ENCODE measurements around the gene TNIP2.

The TNIP2 gene

DNA sequence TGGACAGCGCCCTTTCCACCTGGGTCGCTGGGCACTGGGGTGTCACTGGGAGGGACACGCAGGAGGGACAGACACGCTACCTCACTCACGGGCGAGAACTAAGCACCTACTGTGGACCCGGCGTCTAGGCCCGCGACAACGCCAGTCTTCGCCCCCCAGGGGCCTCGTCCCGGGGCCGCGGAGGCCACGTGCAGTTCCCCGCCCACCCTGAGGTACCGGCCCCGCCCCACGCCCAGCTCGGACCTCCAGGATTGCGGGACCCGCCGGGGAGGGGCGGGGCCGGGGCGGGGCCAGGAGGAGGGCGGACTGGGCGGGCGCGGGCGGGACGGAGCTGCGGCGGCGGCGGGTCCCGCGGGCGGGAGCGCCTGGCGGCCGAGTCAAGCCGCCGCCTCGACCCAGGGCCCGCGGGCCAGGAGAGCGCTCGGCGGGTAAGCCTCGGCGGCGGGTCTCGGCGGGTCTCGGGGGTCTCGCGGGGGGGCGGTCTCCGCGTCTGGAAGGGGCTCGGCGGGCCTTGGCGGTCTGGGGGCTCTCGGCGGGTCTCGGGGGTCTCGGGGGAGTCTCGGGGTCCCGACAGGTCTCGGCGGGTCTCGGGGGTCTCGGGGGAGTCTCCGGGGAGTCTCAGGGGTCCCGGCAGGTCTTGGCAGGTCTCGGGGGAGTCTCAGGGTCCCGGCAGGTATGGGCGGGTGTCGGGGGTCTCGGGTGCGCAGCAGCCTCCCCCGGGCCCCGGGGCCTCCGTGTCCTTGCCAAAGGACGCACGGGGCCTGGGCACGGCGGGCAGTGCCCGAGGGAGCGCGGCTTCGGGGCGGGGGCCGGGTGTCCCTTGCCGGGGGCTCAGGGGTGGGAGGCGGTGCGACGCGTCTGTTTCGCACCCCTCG, 36.8 kb upstream of the TNIP2 start, which contains the start of gene SH3BP2:
SH3BP2 (plus strand) TSS at position 375 of the 875 bp plus-strand sequence. CDS start 27,533 bp downstream, outside the sequence.
- peaks cover 29% of the 10 kb centered on the region for H3K27me3 ChIP-seq (ENCODE audit: insufficient read depth, insufficient read length)
- DNase-seq (ENCODE audit: low read depth, low spot score) = peak; percentile 59
- H3K9ac ChIP-seq (ENCODE audit: insufficient read length, low read depth) = peak within 1 kb of the TSS; percentile 52
- H3K36me3 ChIP-seq (ENCODE audit: insufficient read depth, insufficient read length, low read length) = no peaks in the 10 kb centered on the region
- TF ChIP-seq ZNF274 (IDR thresholded peaks at IDR 0.05; ENCODE audit: low read depth, low read length) (no peak), SUZ12 (IDR thresholded peaks at IDR 0.05; ENCODE audit: extremely low read depth, insufficient read depth, insufficient read length) (no peak), YY1 (IDR thresholded peaks at IDR 0.05; ENCODE audit: insufficient read depth, insufficient read length) (no peak)
- H3K4me3 ChIP-seq (ENCODE audit: insufficient read length, low read depth) = peak within 1 kb of the TSS; percentile 24
- peaks cover 41% of the 10 kb centered on the region for H3K4me1 ChIP-seq (ENCODE audit: insufficient read depth, insufficient read length)
- H3K9me3 ChIP-seq (ENCODE audit: insufficient read depth, low read length) = no peaks in the 10 kb centered on the region

DNA sequence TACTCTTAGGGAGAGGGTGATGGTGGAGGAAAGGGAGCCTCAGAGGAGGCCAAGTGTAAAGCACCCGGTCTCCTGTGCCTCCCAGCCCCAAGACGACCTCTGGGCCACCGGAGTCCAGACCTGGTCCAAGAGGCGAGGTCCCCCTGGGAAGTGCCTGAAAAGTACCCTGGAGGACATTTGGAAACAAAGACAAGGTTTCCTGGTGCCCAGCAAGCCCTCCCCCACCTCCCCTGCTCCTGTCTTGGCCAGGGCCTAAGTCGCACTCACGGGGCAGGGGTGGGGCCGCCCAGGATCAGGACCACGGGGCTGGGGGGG, 36.2 kb upstream of the TNIP2 start:
- no peak overlapping the region for H3K9ac ChIP-seq (ENCODE audit: insufficient read length, low read depth)
- TF ChIP-seq SUZ12 (IDR thresholded peaks at IDR 0.05; ENCODE audit: extremely low read depth, insufficient read depth, insufficient read length) = no peak
- TF ChIP-seq ZNF274 (IDR thresholded peaks at IDR 0.05; ENCODE audit: low read depth, low read length) = no peak
- no peak for DNase-seq (ENCODE audit: low read depth, low spot score)
- H3K4me3 ChIP-seq (ENCODE audit: insufficient read length, low read depth) = no peak overlapping the region
- peaks cover 45% of the 10 kb centered on the region for H3K4me1 ChIP-seq (ENCODE audit: insufficient read depth, insufficient read length)
- H3K9me3 ChIP-seq (ENCODE audit: insufficient read depth, low read length) = no peaks in the 10 kb centered on the region
- H3K36me3 ChIP-seq (ENCODE audit: insufficient read depth, insufficient read length, low read length) = no peaks in the 10 kb centered on the region
- H3K27me3 ChIP-seq (ENCODE audit: insufficient read depth, insufficient read length) = peaks cover 29% of the 10 kb centered on the region

DNA sequence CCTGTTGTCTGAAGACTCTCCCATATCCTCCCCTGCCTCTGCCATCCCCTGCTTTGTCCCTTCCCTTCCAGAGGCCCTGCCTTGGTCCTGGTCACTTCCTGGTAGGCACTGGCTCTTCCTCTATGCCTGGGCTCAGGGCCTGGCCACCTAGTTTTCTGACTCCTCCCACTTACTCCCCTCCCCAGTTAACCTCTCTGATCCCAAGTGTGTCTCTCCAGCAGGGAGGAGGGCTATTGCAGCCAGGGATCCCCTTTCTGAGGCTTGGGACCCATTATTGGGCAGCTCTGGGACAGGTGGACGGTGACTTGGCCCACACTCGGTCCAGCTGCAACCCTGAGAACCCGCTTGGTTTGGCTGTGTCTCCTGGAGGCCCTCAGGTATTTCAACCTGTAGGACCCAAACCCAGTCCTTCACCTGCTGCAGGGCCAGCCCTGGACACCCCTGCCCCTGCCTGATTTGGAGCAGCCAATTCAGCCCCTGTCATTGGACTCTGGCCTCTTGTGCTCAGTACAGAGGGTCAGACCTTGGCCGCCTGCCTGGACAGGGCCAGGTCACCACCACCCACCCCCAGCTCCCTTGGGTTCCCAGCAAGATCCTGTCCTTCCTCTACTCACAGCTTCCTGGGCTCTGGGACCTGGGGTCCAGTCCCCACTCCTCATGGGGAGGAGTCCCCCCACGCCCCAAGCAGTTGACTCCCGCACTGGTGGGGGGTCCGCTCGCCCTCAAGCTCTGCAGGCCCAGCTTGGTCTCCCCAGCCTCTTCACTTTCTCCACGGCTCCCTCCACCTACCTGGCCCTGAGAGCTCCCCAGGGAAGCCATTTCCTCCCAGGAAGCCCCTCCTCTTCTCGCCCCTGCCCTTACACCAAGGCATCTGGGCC, 35.6 kb upstream of the TNIP2 start:
- Histone ChIP-seq H3K4me3 (ENCODE audit: insufficient read length, low read depth) (no peak overlapping the region), H3K9me3 (ENCODE audit: insufficient read depth, low read length) (no peaks in the 10 kb centered on the region), H3K4me1 (ENCODE audit: insufficient read depth, insufficient read length) (peaks cover 48% of the 10 kb centered on the region), H3K27me3 (ENCODE audit: insufficient read depth, insufficient read length) (peaks cover 29% of the 10 kb centered on the region), H3K9ac (ENCODE audit: insufficient read length, low read depth) (no peak overlapping the region), H3K36me3 (ENCODE audit: insufficient read depth, insufficient read length, low read length) (no peaks in the 10 kb centered on the region)
- DNase-seq (ENCODE audit: low read depth, low spot score) = no peak
- no peak for TF ChIP-seq YY1 (IDR thresholded peaks at IDR 0.05; ENCODE audit: insufficient read depth, insufficient read length)
- no peak for TF ChIP-seq ZNF274 (IDR thresholded peaks at IDR 0.05; ENCODE audit: low read depth, low read length)
- TF ChIP-seq SUZ12 (IDR thresholded peaks at IDR 0.05; ENCODE audit: extremely low read depth, insufficient read depth, insufficient read length) = no peak

DNA sequence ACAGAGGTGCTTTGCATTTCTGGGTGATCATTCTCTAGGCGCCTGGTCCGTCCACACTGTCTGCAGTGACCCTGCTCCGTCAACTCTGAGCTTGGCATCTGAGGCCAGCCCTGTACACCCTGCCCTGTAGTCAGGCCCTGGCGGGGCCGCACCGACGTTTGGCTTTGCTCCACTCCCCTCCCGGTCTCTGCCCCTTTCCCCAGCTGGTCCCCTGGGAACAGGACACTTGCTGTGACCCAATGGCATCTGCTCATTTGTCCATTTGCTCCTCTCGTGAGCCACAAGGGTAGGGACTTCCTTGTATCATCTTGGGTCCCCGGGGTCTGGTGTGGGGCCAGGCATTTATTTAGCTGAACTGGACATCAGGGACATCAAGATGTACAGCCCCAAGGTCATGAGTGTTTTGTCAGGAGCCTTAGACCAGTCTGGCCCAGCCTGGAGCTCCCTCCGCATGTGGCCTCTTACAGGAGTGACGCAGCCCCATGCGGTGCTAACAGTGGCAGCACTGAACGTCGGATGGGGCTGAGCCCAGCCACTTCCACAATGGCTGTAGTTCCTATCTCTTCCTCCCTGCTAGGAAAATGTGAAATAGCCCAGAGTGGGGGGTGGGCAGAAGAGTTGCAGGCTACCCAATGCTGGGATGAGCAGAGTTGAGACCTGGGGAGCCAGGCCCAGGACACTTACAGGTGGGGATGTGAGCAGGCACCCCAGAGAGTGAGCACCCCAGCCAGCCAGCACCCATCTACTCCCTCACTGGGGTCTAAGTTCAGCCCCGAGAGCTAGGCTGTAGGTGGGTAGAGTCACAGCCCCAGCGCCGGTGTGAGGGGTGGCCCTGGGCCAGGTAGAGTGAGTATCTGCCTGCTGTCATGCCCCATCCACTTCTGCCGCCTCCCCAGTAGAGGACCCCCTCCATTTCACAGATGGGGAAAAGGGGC, 34.7 kb upstream of the TNIP2 start:
- peaks cover 52% of the 10 kb centered on the region for H3K4me1 ChIP-seq (ENCODE audit: insufficient read depth, insufficient read length)
- H3K36me3 ChIP-seq (ENCODE audit: insufficient read depth, insufficient read length, low read length) = no peaks in the 10 kb centered on the region
- H3K4me3 ChIP-seq (ENCODE audit: insufficient read length, low read depth) = no peak overlapping the region
- H3K27me3 ChIP-seq (ENCODE audit: insufficient read depth, insufficient read length) = peaks cover 29% of the 10 kb centered on the region
- H3K9me3 ChIP-seq (ENCODE audit: insufficient read depth, low read length) = no peaks in the 10 kb centered on the region
- DNase-seq (ENCODE audit: low read depth, low spot score) = no peak
- H3K9ac ChIP-seq (ENCODE audit: insufficient read length, low read depth) = peak overlapping the region; percentile 36
- TF ChIP-seq ZNF274 (IDR thresholded peaks at IDR 0.05; ENCODE audit: low read depth, low read length) (no peak), SUZ12 (IDR thresholded peaks at IDR 0.05; ENCODE audit: extremely low read depth, insufficient read depth, insufficient read length) (no peak), YY1 (IDR thresholded peaks at IDR 0.05; ENCODE audit: insufficient read depth, insufficient read length) (no peak)

GRCh38 chr4:2789793-2790582, 33.9 kb upstream of the TNIP2 start:
- Histone ChIP-seq H3K9ac (ENCODE audit: insufficient read length, low read depth) (peak overlapping the region; percentile 36), H3K9me3 (ENCODE audit: insufficient read depth, low read length) (no peaks in the 10 kb centered on the region), H3K36me3 (ENCODE audit: insufficient read depth, insufficient read length, low read length) (no peaks in the 10 kb centered on the region), H3K27me3 (ENCODE audit: insufficient read depth, insufficient read length) (peaks cover 28% of the 10 kb centered on the region), H3K4me1 (ENCODE audit: insufficient read depth, insufficient read length) (peaks cover 46% of the 10 kb centered on the region), H3K4me3 (ENCODE audit: insufficient read length, low read depth) (no peak overlapping the region)
- DNase-seq (ENCODE audit: low read depth, low spot score) = no peak
- TF ChIP-seq ZNF274 (IDR thresholded peaks at IDR 0.05; ENCODE audit: low read depth, low read length) (no peak), YY1 (IDR thresholded peaks at IDR 0.05; ENCODE audit: insufficient read depth, insufficient read length) (no peak), SUZ12 (IDR thresholded peaks at IDR 0.05; ENCODE audit: extremely low read depth, insufficient read depth, insufficient read length) (no peak)

DNA sequence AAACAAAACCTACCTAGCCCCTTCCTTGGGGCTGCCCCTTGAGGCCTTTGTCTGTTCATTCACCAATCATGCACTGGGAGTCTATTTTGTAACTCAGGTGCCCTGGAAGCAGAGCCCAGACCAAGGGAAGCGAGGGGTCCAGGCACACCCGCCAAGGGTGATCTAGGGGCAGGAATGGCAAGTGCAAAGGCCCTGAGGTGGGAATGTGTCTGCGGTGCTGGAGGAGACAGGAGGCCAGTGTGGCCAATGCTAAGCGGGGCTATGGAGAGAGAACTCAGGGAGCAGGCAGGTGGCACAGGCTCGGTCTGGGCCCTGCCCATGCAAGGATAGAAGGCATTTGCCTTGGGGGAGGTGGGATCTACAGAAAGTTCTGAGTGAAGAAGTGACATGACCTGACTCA, 33.2 kb upstream of the TNIP2 start:
- Histone ChIP-seq H3K9me3 (ENCODE audit: insufficient read depth, low read length) (no peaks in the 10 kb centered on the region), H3K9ac (ENCODE audit: insufficient read length, low read depth) (no peak overlapping the region), H3K36me3 (ENCODE audit: insufficient read depth, insufficient read length, low read length) (no peaks in the 10 kb centered on the region), H3K27me3 (ENCODE audit: insufficient read depth, insufficient read length) (peaks cover 24% of the 10 kb centered on the region), H3K4me1 (ENCODE audit: insufficient read depth, insufficient read length) (peaks cover 40% of the 10 kb centered on the region), H3K4me3 (ENCODE audit: insufficient read length, low read depth) (no peak overlapping the region)
- no peak for DNase-seq (ENCODE audit: low read depth, low spot score)
- TF ChIP-seq YY1 (IDR thresholded peaks at IDR 0.05; ENCODE audit: insufficient read depth, insufficient read length) (no peak), SUZ12 (IDR thresholded peaks at IDR 0.05; ENCODE audit: extremely low read depth, insufficient read depth, insufficient read length) (no peak), ZNF274 (IDR thresholded peaks at IDR 0.05; ENCODE audit: low read depth, low read length) (no peak)

All from NT2/D1 (cell line).